HG03342 (cell line): Measurements from ENCODE around the gene RUBCN.
A peak's percentile ranks its signal among the peaks of the same experiment; 100 is the strongest.

ENCODE experiments used
- ATAC-seq: cut with Tn5 transposase; IDR thresholded peaks from one replicate; pipeline ENCODE4 v1.9.1; 2021; ENCODE audit warnings: mild to moderate bottlenecking, moderate library complexity; ENCODE audit not compliant: unreplicated experiment

The RUBCN gene

GRCh38 chr3:197736491-197737318 is at the start of gene RUBCN:
Gene RUBCN, minus strand, starts transcription at chr3:197736904. Its CDS starts 185 bp downstream, at chr3:197736719.
- ATAC-seq: peak; percentile 79

DNA sequence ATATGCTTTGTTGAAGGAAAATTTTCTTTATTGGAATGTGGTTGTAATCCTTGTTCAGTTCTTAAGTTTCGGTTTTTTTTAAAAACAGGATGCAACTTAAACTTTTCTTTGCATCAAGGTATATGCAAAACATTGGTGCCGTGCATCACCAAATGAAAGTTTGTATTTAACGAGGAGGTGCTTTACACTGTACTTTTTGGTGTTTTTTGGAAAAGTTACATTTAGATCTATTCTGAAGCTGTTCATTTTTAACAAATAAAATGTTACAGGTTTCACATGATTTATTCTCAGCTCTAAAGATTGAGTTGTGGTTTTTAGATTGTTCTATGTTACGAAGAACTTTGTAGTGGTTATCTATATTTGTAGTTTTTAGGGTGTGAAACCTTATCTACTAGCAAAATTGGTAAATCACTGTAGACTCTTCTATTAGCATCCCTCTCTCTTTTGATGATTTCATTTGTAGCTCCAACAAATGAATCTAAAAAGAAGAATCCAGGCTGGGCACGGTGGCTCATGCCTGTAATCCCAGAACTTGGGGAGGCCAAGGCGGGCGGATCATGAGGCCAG is 47.4 kb upstream of the RUBCN start:
- ATAC-seq: no peak

DNA sequence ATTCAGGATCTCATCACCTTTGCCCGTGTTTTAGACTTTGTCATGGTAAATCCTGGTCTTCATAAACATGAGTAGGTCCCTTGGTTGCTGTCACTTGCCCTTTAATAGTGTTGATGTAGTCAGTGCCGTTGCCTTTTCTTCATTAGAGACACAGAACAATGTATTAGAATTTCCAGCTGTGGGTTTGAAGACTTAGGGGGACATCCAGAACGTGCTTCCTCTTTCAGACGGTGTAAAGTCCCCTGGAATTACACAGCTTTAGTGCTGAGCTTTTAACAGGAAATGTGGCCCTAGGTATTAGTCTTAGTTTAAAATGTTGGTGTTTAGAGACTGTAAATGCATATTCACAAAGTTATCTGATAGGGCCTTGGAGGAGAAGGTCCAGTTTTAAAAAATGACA is 45.5 kb upstream of the RUBCN start:
- no peak for ATAC-seq

DNA sequence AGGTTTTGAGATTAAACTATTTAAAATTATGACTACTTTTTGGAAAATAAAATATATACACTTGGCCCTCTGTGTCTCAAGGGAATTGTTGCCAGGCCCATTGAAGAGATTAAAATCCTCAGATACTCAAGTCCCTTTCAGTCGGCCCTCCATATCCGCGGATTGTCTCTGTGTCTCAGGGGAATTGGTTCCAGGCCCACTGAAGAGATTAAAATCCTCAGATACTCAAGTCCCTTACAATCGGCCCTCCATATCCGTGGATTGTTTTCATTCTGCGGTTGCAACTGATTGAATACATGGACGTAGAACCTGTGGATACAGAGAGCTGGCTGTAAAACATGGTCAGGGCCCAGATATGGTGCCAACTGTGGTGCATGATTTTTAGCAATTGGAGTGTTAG is 38.6 kb upstream of the RUBCN start:
- ATAC-seq: no peak

DNA sequence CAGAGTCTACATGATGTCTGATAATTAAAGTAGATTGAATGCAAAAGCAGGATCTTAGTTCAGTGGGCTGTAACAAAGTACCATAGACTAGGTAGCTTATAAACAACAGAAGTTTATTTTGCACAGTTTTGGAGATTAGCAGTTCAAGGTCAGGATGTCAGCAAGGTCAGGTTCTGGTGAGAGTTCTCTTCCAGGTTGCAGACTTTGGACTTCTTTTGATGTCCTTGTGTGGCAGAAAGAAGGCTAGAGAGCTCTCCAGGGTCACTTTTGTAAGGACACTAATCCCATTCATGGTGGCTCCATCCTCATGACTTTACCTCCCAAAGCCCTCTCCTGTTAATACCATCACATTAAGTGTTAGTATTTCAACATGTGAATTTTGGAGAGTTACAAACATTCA is 25.1 kb upstream of the RUBCN start:
- ATAC-seq: no peak

GRCh38 chr3:197758512-197758911 is 21.8 kb upstream of the RUBCN start:
- no peak for ATAC-seq

DNA sequence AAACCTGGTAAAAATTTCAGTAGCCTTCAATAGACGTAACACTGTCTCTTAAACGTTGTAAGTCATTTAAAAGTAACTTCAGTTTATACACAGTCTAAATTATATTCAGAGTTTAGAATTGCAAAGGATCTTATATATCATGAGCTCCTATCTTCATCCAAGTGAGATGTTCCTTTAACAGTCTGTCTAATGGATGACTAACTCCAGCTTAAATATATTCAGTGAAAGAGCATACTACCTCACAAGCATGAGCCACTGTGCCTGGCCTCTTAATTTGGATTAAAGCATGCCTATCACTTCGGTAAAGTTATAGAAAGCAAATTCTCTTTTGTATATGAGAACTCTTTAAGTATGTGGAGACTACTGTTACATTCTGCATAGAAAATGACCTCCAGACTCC is 20.0 kb upstream of the RUBCN start:
- ATAC-seq: no peak

GRCh38 chr3:197753263-197753662 is 16.6 kb upstream of the RUBCN start:
- ATAC-seq: no peak

- ATAC-seq: no peak
Measured at GRCh38 chr3:197752107-197752506, 15.4 kb upstream of the RUBCN start.

GRCh38 chr3:197750858-197751737 is 14.4 kb upstream of the RUBCN start:
- ATAC-seq: no peak

GRCh38 chr3:197750396-197750831 is 13.7 kb upstream of the RUBCN start:
- ATAC-seq: peak; percentile 47

DNA sequence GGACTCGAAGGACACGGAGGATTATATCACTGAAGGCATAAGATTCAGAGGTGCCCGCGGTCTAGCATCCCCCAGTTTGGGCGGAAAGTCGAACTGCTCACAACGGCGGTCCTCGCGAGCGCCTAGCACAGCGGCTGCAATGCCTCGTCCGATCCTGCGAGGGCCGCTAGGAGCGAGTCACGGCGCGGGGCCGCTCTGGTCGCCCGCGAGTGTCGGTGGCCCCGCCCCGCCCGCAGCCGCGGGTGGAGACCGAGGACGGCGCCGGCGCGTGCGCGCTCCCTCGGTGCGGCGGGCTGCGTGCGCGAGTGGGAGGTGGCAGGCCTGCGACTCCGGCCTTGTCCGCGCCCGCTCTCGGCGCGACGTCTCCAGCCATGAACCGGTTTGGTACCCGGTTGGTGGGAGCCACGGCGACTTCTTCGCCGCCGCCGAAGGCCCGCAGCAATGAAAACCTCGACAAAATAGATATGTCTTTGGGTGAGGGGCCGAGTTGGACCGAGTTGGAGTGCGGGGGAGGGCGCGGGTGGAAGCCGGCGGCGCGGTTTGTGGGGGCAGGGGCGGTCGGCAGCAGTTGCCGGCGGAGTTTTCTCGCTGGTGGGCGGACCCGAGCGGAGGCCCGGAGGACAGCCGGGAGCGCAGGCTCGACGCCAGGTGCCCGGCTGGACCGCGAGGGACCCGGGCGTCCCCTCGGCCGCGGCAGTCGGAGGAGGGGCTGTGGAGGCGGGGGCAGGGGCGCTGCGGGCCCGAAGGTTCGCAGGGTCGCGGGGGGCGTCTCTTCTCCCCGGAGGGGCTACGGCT is 13.1 kb upstream of the RUBCN start, which contains the start of gene FYTTD1:
FYTTD1 (plus strand) TSS at position 283 of the 795 bp plus-strand sequence; CDS start at position 372, 89 bp downstream.
- peak; percentile 73 for ATAC-seq

- ATAC-seq: peak; percentile 37
Measured at GRCh38 chr3:197749315-197749600, 12.6 kb upstream of the RUBCN start.

DNA sequence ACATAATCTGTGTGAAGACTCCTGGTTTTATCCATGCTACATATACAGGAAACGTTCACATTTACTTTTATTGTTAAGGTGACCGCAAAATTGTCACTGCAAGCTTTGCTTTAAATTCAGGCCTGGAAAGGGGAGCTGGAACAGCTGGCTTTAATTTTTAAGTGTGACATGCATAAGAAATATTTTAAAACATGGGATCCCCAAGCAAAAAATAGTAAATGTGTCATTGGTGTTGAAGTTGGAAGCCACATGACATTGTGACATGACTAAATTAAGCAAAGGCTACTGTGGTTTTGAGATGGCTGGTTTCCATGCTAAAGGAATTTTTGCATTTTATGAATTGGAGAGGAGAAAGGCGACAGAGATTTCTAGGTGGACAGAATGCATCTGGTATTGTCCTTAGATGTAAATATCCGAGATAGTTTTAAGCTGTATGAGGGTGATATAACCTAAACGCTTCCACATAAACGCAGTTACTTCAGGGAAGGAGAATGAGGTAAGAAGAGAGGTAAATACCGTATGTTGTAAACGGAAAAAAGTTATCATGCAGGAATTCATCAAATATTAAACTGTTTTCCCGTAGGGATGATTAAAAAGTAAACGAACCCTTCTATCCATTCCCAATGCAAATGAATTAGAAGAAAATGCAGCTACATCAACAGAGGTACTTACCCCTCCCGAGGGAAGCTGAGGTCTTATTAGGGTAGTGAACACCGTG is 12.1 kb upstream of the RUBCN start:
- ATAC-seq: no peak

- no peak for ATAC-seq
Measured at GRCh38 chr3:197746801-197747237, 10.1 kb upstream of the RUBCN start.

DNA sequence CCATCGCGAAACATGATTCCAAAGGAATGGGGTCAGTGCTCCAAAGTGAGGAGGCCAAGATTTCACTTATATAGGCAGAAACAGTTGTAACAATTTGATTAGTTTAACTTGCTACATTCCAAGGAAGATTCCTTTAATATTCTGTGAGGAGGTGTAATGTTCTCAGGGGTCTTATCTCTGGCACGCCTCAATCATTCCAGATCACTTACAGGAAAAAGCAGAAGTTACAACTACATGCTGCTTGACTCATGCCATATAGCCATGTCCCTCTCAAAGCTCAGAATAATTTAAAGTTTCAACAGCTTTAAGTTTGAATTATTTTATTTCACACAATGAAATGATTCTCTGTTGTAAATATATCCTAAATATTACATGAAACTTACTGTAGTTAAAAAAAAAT is 9.5 kb upstream of the RUBCN start:
- no peak for ATAC-seq

GRCh38 chr3:197742787-197743186 is 6.1 kb upstream of the RUBCN start:
- ATAC-seq: no peak

GRCh38 chr3:197737749-197738462 is 1.2 kb upstream of the RUBCN start:
- ATAC-seq: no peak

GRCh38 chr3:197737319-197737649 is 580 bp upstream of the RUBCN start:
- no peak for ATAC-seq
